GM12878 (cell line): Measurements from ENCODE around the gene EXOC8. TPM values are rescaled to one million over a fixed set of nuclear protein-coding genes. Genes with fewer than 3 reads are reported as not detected.

Experiments used
- ATAC-seq: fragments of 200-7000 bp; cut with Tn5 transposase; 3 replicates; pipeline ENCODE4 v1.9.1; 2020; ENCODE audit warnings: mild to moderate bottlenecking, moderate library complexity
- BruUV-seq: library from RNA; stranded (reverse); fragments of 400-500 nt; replicated peaks from 2 replicates; lab custom pipeline; 2021; lab: Mats Ljungman, UMichigan
- CTCF ChIA-PET: fragments of 300-600 bp; sonication (Branson Sonifier 250); formaldehyde crosslinking; extraction: SDS; loops from one replicate; lab custom pipeline; 2021; ENCODE audit warnings: inconsistent platforms; lab: Yijun Ruan, JAX
- POLR2A ChIA-PET: fragments of 350-600 bp; formaldehyde crosslinking; extraction: SDS; loops from one replicate; lab custom pipeline; 2021; ENCODE audit warnings: inconsistent platforms; lab: Charles Lee
- RAD21 ChIA-PET: fragments of 300-600 bp; sonication (Branson Sonifier 250); formaldehyde crosslinking; loops from one replicate; lab custom pipeline; 2023; ENCODE audit warnings: antibody characterized with exemption; ENCODE audit not compliant: unreplicated experiment; lab: Charles Lee
- SMC1A ChIA-PET: fragments of 300-600 bp; sonication (Branson Sonifier 250); formaldehyde crosslinking; loops from one replicate; lab custom pipeline; 2023; ENCODE audit not compliant: unreplicated experiment, uncharacterized antibody; lab: Charles Lee
- DNase-seq: peaks from one replicate; pipeline ENCODE4 v3.0.0-alpha.2; 2011; ENCODE audit warnings: low read depth, low spot score
- FAIRE-seq: peaks from 3 replicates; lab custom pipeline; 2011; peaks lifted over from hg19 to GRCh38; lab: Jason Lieb, UNC
- H2AFZ ChIP-seq: 2 replicates; pipeline ENCODE4 v1.6.0; 2011; ENCODE audit warnings: low read depth, low read length, control low read depth; ENCODE audit not compliant: control insufficient read depth
- H3K27ac ChIP-seq: 2 replicates; pipeline ENCODE4 v1.5.1; 2011; ENCODE audit warnings: control low read depth; ENCODE audit not compliant: control insufficient read depth, insufficient read depth
- H3K27me3 ChIP-seq, 2 experiments: replicated peaks in 1 of 2; 2 replicates each; pipeline versions ENCODE4 v1.6.0 to v1.6.1; 2011; ENCODE audit warnings: low read length in 1 of 2; ENCODE audit not compliant: control insufficient read depth in 2 of 2, insufficient read depth in 2 of 2
- H3K36me3 ChIP-seq, 2 experiments: 2 replicates each; pipeline ENCODE4 v1.5.1; 2011; ENCODE audit warnings: low read length in 1 of 2; ENCODE audit not compliant: control insufficient read depth in 2 of 2, insufficient read depth in 2 of 2
- H3K4me1 ChIP-seq: 2 replicates; pipeline ENCODE4 v1.6.1; 2011; ENCODE audit warnings: mild to moderate bottlenecking, low read length, moderate library complexity, mixed read lengths; ENCODE audit not compliant: control insufficient read depth, insufficient read depth
- H3K4me2 ChIP-seq: 2 replicates; pipeline ENCODE4 v1.6.0; 2011; ENCODE audit warnings: control low read depth; ENCODE audit not compliant: control insufficient read depth, insufficient read depth
- H3K4me3 ChIP-seq: fragments of 200-600 bp; sonication (generic); 2 replicates; pipeline ENCODE4 v1.5.1; 2016
- H3K79me2 ChIP-seq: 2 replicates; pipeline ENCODE4 v1.6.0; 2011; ENCODE audit warnings: low read length; ENCODE audit not compliant: control insufficient read depth, insufficient read depth
- H3K9ac ChIP-seq: 2 replicates; pipeline ENCODE4 v1.8.0; 2011; ENCODE audit warnings: low read length, control low read depth, mixed read lengths; ENCODE audit not compliant: control insufficient read depth, insufficient read depth
- H3K9me3 ChIP-seq: replicated peaks from 3 replicates; pipeline ENCODE4 v1.5.1; 2011; ENCODE audit warnings: mild to moderate bottlenecking, low read length; ENCODE audit not compliant: control insufficient read depth, insufficient read depth
- H4K20me1 ChIP-seq: 2 replicates; pipeline ENCODE4 v1.6.0; 2011; ENCODE audit not compliant: control insufficient read depth, insufficient read depth
- BRCA1 ChIP-seq: IDR thresholded peaks from 2 replicates; pipeline ENCODE4 v1.6.1; 2011; ENCODE audit warnings: low read depth, low read length, improper control_type of control experiment
- CEBPB ChIP-seq, 2 experiments: fragments of 150-350 bp in 1 of 2; IDR thresholded peaks; 2 replicates each; pipeline ENCODE4 v1.6.1; 2012 to 2014; ENCODE audit warnings: low read depth in 2 of 2, low read length in 2 of 2, borderline replicate concordance in 1 of 2, inconsistent platforms in 1 of 2
- GATAD2B ChIP-seq: fragments of 450-650 bp; conservative IDR thresholded peaks from 2 replicates; pipeline ENCODE4 v1.6.1; 2017; ENCODE audit warnings: low read depth, mild to moderate bottlenecking, moderate library complexity
- HDGF ChIP-seq: fragments of 450-650 bp; IDR thresholded peaks from 2 replicates; pipeline ENCODE4 v1.6.1; 2016; ENCODE audit warnings: antibody characterized with exemption
- IRF4 ChIP-seq: IDR thresholded peaks from 2 replicates; pipeline ENCODE4 v1.6.1; 2011; ENCODE audit warnings: low read depth, low read length
- MTA2 ChIP-seq: fragments of 450-650 bp; IDR thresholded peaks from 2 replicates; pipeline ENCODE4 v1.6.1; 2016; ENCODE audit warnings: low read depth, mild to moderate bottlenecking, moderate library complexity
- PRDM15 ChIP-seq: fragments of 450-650 bp; formaldehyde crosslinking; IDR thresholded peaks from 2 replicates; pipeline ENCODE4 v1.4.0; 2020; ENCODE audit warnings: mild to moderate bottlenecking, moderate library complexity
- SUZ12 ChIP-seq: fragments of 200-600 bp; sonication (generic); IDR thresholded peaks from one replicate; pipeline ENCODE4 v1.6.1; 2018; ENCODE audit warnings: antibody characterized with exemption, mild to moderate bottlenecking; ENCODE audit not compliant: unreplicated experiment
- ZBTB4 ChIP-seq: fragments of 450-650 bp; formaldehyde crosslinking; IDR thresholded peaks from 2 replicates; pipeline ENCODE4 v1.4.0; 2022; ENCODE audit warnings: mild to moderate bottlenecking, moderate library complexity
- WGBS: methylation state at CpG from one replicate; pipeline ENCODE4 v1.1.6; 2016; ENCODE audit warnings: low lambda C conversion rate; ENCODE audit not compliant: insufficient replicate concordance, insufficient coverage; ENCODE audit errors: missing lambda C conversion rate; 5-methylcytosine and 5-hydroxymethylcytosine counted together
- in situ Hi-C: fragments of 300-500 bp; cut with MboI; formaldehyde crosslinking; loops from 9 replicates; pipeline ENCODE4 v1.14.3; 2018; ENCODE audit warnings: mixed read lengths
- intact Hi-C: fragments of 100-400 bp; cut with micrococcal nuclease; formaldehyde crosslinking; loops from one replicate; pipeline ENCODE4 v1.14.2; 2022; ENCODE audit not compliant: unreplicated experiment
- polyA plus RNA-seq, 11 experiments: library from polyadenylated mRNA; depleted of rRNA in 4 of 11; unstranded in 6 of 11; stranded (reverse) in 5 of 11; fragments of >200 nt; fragmentation: Nextera tagmentation in 4 of 11; fragmentation: Illumina TruSeq in 1 of 11; extraction: Ambion mirVana in 4 of 11; extraction: Trizol in 1 of 11; gene quantifications; 1 replicate in 1 of 11; 2 replicates in 10 of 11; pipeline versions ENCODE4 v1.2.1 to v1.2.3, GENCODE V29; 2011 to 2016; ENCODE audit warnings: inconsistent platforms in 2 of 11, missing spikeins in 2 of 11, low read depth in 1 of 11
- total RNA-seq, 4 experiments: library from RNA; depleted of rRNA in 3 of 4; stranded (reverse); fragments of >200 nt in 3 of 4; fragmentation: Illumina TruSeq in 1 of 4; extraction: Trizol in 1 of 4; gene quantifications; 2 replicates each; pipeline versions ENCODE4 v1.2.1 to v1.2.3, GENCODE V29; 2013 to 2021

EXOC8 gene
- total and polyA plus RNA-seq, 10 of the 15 experiments (the other 5 are each of a cell fraction or from before 2014, with no cell fraction given), result 2.0 to 11.3 (median 6.3) TPM

- CTCF ChIA-PET, result interaction anchor here (1.0 to 1.3 kb wide), 2 partner anchors 17 to 263 kb away, joined by 3 read pairs; no protein-coding TSS in a partner anchor
- peaks cover 40% of the 10 kb centered on the region for H3K79me2 ChIP-seq
- no TSS peak for BruUV-seq
- no peaks in the 10 kb centered on the region; the same call in 1 of the 2 replicates for H4K20me1 ChIP-seq
- no peak overlapping the region for H2AFZ ChIP-seq
- POLR2A ChIA-PET, result interaction anchor here (1.0 kb wide), 1 partner anchor 9 kb away, joined by 3 read pairs; no protein-coding TSS in a partner anchor
- peaks cover 8% of the 10 kb centered on the region for H3K4me1 ChIP-seq
- RAD21 ChIA-PET, result interaction anchor here (1.0 to 1.2 kb wide), 2 partner anchors 70 to 75 kb away, joined by 3 read pairs; no protein-coding TSS in a partner anchor
- DNase-seq, result no peak
- no peak for FAIRE-seq
- intact Hi-C loops, result no loop called here
- no peaks in the 10 kb centered on the region for H3K27me3 ChIP-seq
- in situ Hi-C loops, result no loop called here
- SMC1A ChIA-PET, result interaction anchor here (0.7 kb wide), 1 partner anchor 171 kb away, joined by 6 read pairs; no protein-coding TSS in a partner anchor
- H3K9me3 ChIP-seq, result no peaks in the 10 kb centered on the region
- TF ChIP-seq PRDM15 (no peak), BRCA1 (no peak), MTA2 (no peak), IRF4 (no peak), HDGF (no peak), ZBTB4 (CRISPR knock-in tag) (no peak), SUZ12 (no peak), CEBPB (IDR thresholded peaks at IDR 0.05; ENCODE audit: borderline replicate concordance in 1 of 2, low read depth in 2 of 2, low read length in 2 of 2) (no peak), GATAD2B (no peak)
- 100% methylated on average over 3 of the region's 6 CpGs for WGBS
- no peak overlapping the region for H3K4me3 ChIP-seq
- H3K4me2 ChIP-seq, result no peak overlapping the region
- H3K27ac ChIP-seq, result no peak overlapping the region
- H3K9ac ChIP-seq, result no peak overlapping the region
- H3K36me3 ChIP-seq, result no peaks in the 10 kb centered on the region
- ATAC-seq, result no peak
Observed at GRCh38 chr1:231340328-231341013, 2.8 kb upstream of the EXOC8 start.
